ENCODE results near the gene AGMO.
"Not testable (repeated sequence)": the region's sequence is repeated elsewhere in the genome, so short reads cannot be mapped to it uniquely, and the experiment has no call there.

AGMO gene

GRCh38 chr7:15303357-15303756 lies 258.5 kb downstream of the AGMO start:
- no peak overlapping the region for H3K4me3 ChIP-seq (ENCODE audit: low read length)
- H3K79me2 ChIP-seq (ENCODE audit: control insufficient read depth, low read length): no peaks in the 10 kb centered on the region
- H3K9me3 ChIP-seq (ENCODE audit: control insufficient read depth, insufficient read depth, low read length): no peaks in the 10 kb centered on the region
- H3F3A ChIP-seq (ENCODE audit: control insufficient read depth, insufficient read depth): no peaks in the 10 kb centered on the region
- no peaks in the 10 kb centered on the region for H3K9me2 ChIP-seq (replicated peaks; ENCODE audit: control insufficient read depth, low read length)
- H3K4me2 ChIP-seq (ENCODE audit: low read length): no peak overlapping the region
- no peaks in the 10 kb centered on the region for H3K36me3 ChIP-seq (ENCODE audit: control insufficient read depth, low read length)
- TF ChIP-seq, protein P1, sequence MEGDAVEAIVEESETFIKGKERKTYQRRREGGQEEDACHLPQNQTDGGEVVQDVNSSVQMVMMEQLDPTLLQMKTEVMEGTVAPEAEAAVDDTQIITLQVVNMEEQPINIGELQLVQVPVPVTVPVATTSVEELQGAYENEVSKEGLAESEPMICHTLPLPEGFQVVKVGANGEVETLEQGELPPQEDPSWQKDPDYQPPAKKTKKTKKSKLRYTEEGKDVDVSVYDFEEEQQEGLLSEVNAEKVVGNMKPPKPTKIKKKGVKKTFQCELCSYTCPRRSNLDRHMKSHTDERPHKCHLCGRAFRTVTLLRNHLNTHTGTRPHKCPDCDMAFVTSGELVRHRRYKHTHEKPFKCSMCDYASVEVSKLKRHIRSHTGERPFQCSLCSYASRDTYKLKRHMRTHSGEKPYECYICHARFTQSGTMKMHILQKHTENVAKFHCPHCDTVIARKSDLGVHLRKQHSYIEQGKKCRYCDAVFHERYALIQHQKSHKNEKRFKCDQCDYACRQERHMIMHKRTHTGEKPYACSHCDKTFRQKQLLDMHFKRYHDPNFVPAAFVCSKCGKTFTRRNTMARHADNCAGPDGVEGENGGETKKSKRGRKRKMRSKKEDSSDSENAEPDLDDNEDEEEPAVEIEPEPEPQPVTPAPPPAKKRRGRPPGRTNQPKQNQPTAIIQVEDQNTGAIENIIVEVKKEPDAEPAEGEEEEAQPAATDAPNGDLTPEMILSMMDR (IDR thresholded peaks at IDR 0.05; ENCODE audit: low read depth, low read length, poor library complexity, severe bottlenecking): no peak
- no peak for TF ChIP-seq EZH2phosphoT487 (IDR thresholded peaks at IDR 0.05; ENCODE audit: borderline replicate concordance, low read length)
- H3K27ac ChIP-seq (ENCODE audit: low read depth, low read length): no peak overlapping the region
- no peaks in the 10 kb centered on the region for H3K27me3 ChIP-seq (ENCODE audit: control insufficient read depth, low read length)
- no peaks in the 10 kb centered on the region for H3K4me1 ChIP-seq (ENCODE audit: control insufficient read depth, low read length)
- H4K20me1 ChIP-seq (ENCODE audit: control insufficient read depth, insufficient read depth, low read depth, low read length): no peaks in the 10 kb centered on the region

- H3K36me3 ChIP-seq (ENCODE audit: control insufficient read depth, low read length); H4K20me1 ChIP-seq (ENCODE audit: control insufficient read depth, insufficient read depth, low read depth, low read length); H3K27me3 ChIP-seq (ENCODE audit: control insufficient read depth, low read length); H3K79me2 ChIP-seq (ENCODE audit: control insufficient read depth, low read length); H3K9me3 ChIP-seq (ENCODE audit: control insufficient read depth, insufficient read depth, low read length); H3K4me3 ChIP-seq (ENCODE audit: low read length); H3F3A ChIP-seq (ENCODE audit: control insufficient read depth, insufficient read depth); H3K4me1 ChIP-seq (ENCODE audit: control insufficient read depth, low read length); H3K27ac ChIP-seq (ENCODE audit: low read depth, low read length); H3K4me2 ChIP-seq (ENCODE audit: low read length); H3K9me2 ChIP-seq (replicated peaks; ENCODE audit: control insufficient read depth, low read length): not testable (repeated sequence)
These were observed 260.8 kb downstream of the AGMO start for GRCh38 chr7:15300986-15301385.

DNA sequence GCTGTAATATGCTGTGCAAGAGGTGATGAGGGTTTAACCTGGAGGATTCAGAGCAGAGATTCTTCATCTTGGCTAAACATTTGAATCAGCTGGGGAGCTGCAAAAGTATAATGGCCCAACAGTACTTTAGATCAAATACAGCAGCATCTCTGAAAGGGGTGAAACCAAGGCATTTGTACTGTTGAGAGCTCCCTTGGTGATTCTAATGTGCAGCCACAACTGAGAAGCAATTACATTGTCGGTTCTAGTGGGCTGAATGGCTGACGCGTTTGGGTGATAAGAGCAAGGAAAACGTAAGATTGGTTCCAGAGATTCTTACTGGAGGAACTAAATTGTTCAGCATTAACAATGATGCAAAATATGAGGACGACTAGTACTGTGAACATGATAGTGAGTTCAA lies 269.7 kb downstream of the AGMO start:
- H3K27me3 ChIP-seq (ENCODE audit: control insufficient read depth, low read length): no peaks in the 10 kb centered on the region
- no peaks in the 10 kb centered on the region for H3F3A ChIP-seq (ENCODE audit: control insufficient read depth, insufficient read depth)
- no peaks in the 10 kb centered on the region for H3K36me3 ChIP-seq (ENCODE audit: control insufficient read depth, low read length)
- H3K4me1 ChIP-seq (ENCODE audit: control insufficient read depth, low read length): no peaks in the 10 kb centered on the region
- H3K27ac ChIP-seq (ENCODE audit: low read depth, low read length): no peak overlapping the region
- TF ChIP-seq, protein P1 (IDR thresholded peaks at IDR 0.05; ENCODE audit: low read depth, low read length, poor library complexity, severe bottlenecking): no peak
- TF ChIP-seq EZH2phosphoT487 (IDR thresholded peaks at IDR 0.05; ENCODE audit: borderline replicate concordance, low read length): no peak
- H3K79me2 ChIP-seq (ENCODE audit: control insufficient read depth, low read length): no peaks in the 10 kb centered on the region
- no peak overlapping the region for H3K4me2 ChIP-seq (ENCODE audit: low read length)
- no peaks in the 10 kb centered on the region for H3K9me3 ChIP-seq (ENCODE audit: control insufficient read depth, insufficient read depth, low read length)
- no peaks in the 10 kb centered on the region for H3K9me2 ChIP-seq (replicated peaks; ENCODE audit: control insufficient read depth, low read length)
- no peak overlapping the region for H3K4me3 ChIP-seq (ENCODE audit: low read length)
- no peaks in the 10 kb centered on the region for H4K20me1 ChIP-seq (ENCODE audit: control insufficient read depth, insufficient read depth, low read depth, low read length)

GRCh38 chr7:15291699-15292098 lies 270.1 kb downstream of the AGMO start:
- Histone ChIP-seq H3K27ac (ENCODE audit: low read depth, low read length) (no peak overlapping the region), H3K4me1 (ENCODE audit: control insufficient read depth, low read length) (no peaks in the 10 kb centered on the region), H3K4me3 (ENCODE audit: low read length) (no peak overlapping the region), H3K79me2 (ENCODE audit: control insufficient read depth, low read length) (no peaks in the 10 kb centered on the region), H3K4me2 (ENCODE audit: low read length) (no peak overlapping the region), H3K36me3 (ENCODE audit: control insufficient read depth, low read length) (no peaks in the 10 kb centered on the region), H3F3A (ENCODE audit: control insufficient read depth, insufficient read depth) (no peaks in the 10 kb centered on the region), H3K9me3 (ENCODE audit: control insufficient read depth, insufficient read depth, low read length) (no peaks in the 10 kb centered on the region), H3K9me2 (replicated peaks; ENCODE audit: control insufficient read depth, low read length) (no peaks in the 10 kb centered on the region), H3K27me3 (ENCODE audit: control insufficient read depth, low read length) (no peaks in the 10 kb centered on the region), H4K20me1 (ENCODE audit: control insufficient read depth, insufficient read depth, low read depth, low read length) (no peaks in the 10 kb centered on the region)
- no peak for TF ChIP-seq EZH2phosphoT487 (IDR thresholded peaks at IDR 0.05; ENCODE audit: borderline replicate concordance, low read length)
- TF ChIP-seq, protein P1 (IDR thresholded peaks at IDR 0.05; ENCODE audit: low read depth, low read length, poor library complexity, severe bottlenecking): no peak
